Inflammatory macrophage treated with lipopolysaccharide for 1 hour (primary cell): ENCODE measurements around the gene NUDT9.
"Not testable (repeated sequence)": the region's sequence is repeated elsewhere in the genome, so short reads cannot be mapped to it uniquely, and the experiment has no call there.

Experiments
- DNase-seq, 2 donors: peaks; one replicate each; pipeline ENCODE4 v3.0.0-alpha.2; 2020 to 2022

NUDT9 gene, protein sequence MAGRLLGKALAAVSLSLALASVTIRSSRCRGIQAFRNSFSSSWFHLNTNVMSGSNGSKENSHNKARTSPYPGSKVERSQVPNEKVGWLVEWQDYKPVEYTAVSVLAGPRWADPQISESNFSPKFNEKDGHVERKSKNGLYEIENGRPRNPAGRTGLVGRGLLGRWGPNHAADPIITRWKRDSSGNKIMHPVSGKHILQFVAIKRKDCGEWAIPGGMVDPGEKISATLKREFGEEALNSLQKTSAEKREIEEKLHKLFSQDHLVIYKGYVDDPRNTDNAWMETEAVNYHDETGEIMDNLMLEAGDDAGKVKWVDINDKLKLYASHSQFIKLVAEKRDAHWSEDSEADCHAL

GRCh38 chr4:87422104-87423052 is at the start of gene NUDT9:
Gene NUDT9 (plus strand): TSS chr4:87422573. CDS start chr4:87422906, 333 bp downstream.
- DNase-seq, result peak; percentile 91 to 94

- DNase-seq, result peak; percentile 33 to 75
These were observed 46.6 kb upstream of the NUDT9 start for GRCh38 chr4:87375719-87376291.

- no peak for DNase-seq
These were observed 44.6 kb upstream of the NUDT9 start for GRCh38 chr4:87377816-87378215.

DNA sequence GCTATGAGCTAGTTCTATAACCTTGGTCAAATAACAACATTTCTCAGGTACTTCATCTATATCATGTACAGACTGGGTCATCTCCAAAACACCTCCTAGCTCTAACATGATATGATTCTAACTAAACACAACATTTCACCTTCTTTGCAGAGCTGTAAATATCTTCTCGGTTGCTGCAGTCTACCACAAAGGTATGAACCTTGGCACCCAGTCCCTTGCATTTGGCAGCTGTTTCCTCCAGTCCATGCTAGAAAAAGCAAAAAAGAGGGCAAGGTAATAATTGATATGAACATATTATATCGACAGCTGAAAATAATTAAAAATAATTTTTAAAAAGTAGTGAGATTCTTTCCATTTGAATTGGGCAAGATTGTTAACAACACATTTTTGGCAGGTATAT is 40.3 kb upstream of the NUDT9 start:
- DNase-seq, result no peak

DNA sequence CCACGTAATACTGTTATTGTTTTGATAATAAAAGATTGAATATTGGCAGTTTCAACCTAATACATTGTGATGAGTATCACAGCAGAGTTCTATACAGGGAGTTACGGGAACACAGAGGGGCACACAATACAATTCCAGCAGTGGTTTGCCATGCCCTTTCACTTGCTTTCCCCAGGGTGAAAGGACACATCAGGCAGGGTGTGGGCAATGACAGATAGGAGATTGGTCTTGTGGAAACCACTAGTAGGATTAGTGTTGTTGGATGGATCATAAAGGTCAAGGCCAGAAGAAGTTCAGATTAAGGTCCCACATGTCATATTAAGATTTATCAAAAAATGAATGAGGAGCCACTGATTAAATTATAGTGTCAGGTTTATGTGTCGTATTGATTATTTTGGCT is 39.4 kb upstream of the NUDT9 start:
- DNase-seq, result no peak

- not testable (repeated sequence) for DNase-seq
These were observed 37.8 kb upstream of the NUDT9 start for GRCh38 chr4:87384466-87385132.

- no peak for DNase-seq
These were observed 35.1 kb upstream of the NUDT9 start for GRCh38 chr4:87387237-87387636.

GRCh38 chr4:87388901-87389300 is 33.5 kb upstream of the NUDT9 start:
- DNase-seq, result peak; percentile 45 to 67

GRCh38 chr4:87390055-87390454 is 32.3 kb upstream of the NUDT9 start:
- DNase-seq, result not testable (repeated sequence)

- DNase-seq, result no peak
These were observed 31.9 kb upstream of the NUDT9 start for GRCh38 chr4:87390551-87390890.

- peak; percentile 94 to 95 for DNase-seq
These were observed 31.3 kb upstream of the NUDT9 start, which contains the start of gene HSD17B11 for GRCh38 chr4:87390891-87391575. Gene HSD17B11 (minus strand): TSS chr4:87391188. CDS start chr4:87391070, 118 bp downstream.

GRCh38 chr4:87391576-87392054 is 30.8 kb upstream of the NUDT9 start:
- no peak for DNase-seq

DNA sequence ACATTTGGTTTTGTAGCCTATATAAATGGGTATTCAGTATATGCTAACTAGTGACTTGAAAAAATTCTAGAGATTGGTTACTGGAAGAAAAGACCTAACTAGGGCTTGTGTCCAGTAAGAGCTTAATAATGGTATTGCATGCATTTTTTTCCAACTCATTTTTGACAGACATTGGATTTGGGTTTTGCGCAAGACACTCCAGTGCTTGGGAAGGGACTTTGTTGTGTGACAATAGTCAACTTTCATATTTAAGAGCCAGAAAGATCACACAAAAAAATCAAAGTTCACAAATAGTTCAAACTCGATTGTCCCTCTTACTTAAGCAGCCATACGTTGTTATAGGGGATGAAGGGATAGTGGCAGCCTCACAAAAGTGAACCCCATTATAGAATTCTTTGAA is 30.2 kb upstream of the NUDT9 start:
- DNase-seq, result no peak

- not testable (repeated sequence) for DNase-seq
These were observed 27.3 kb upstream of the NUDT9 start for GRCh38 chr4:87395073-87395472.

DNA sequence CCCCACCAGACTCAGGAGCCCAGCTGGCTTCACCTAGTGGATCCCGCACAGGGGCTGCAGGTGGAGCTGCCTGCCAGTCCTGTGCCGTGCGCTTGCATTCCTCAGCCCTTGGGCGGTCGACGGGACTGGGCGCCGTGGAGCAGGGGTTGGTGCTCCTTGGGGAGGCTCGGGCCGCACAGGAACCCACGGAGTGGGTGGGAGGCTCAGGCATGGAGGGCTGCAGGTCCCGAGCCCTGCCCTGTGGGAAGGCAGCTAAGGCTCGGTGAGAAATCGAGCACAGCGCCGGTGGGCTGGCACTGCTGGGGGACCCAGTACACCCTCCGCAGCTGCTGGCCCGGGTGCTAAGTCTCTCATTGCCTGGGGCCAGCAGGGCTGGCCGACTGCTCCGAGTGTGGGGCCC is 26.5 kb upstream of the NUDT9 start:
- DNase-seq, result not testable (repeated sequence)

DNA sequence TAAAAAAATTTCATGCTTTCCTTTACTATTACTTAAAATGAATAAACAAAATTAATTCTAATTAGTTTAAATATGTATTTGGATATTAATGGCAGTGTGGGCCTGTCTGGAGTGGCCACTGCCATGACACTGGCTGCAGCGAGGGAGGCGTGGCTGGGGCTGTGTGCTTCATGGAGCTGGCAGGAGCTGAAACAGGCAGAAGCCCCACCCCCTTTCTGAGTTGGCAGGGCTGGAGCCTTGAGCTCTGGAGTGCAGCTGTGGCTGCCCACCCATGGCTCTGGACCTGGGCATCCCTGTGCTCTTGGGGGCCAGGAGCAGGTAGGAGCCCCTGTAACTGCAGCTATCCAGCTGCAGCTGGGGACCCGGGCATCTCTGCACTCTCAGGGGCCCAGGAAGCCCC is 23.2 kb upstream of the NUDT9 start:
- no peak for DNase-seq

DNA sequence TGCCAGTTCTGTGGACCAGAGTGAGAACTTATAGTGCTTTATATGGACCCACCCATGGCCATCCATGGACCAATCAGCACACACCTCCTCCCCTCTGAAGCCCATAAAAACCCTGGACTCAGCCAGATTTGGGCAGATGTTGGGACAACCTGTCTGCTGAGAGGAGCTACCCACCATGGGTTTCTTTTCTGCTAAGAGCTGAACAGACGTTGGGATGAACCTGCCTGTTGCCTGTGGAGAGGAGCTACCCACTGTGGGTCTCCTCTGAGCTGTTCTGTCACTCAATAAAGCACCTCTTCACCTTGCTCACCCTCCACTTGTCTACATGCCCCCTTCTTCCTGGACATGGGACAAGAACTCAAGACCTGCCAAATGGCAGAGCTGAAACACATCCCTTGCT is 22.4 kb upstream of the NUDT9 start:
- DNase-seq, result no peak

- not testable (repeated sequence) for DNase-seq
These were observed 18.6 kb upstream of the NUDT9 start for GRCh38 chr4:87403732-87404131.

DNA sequence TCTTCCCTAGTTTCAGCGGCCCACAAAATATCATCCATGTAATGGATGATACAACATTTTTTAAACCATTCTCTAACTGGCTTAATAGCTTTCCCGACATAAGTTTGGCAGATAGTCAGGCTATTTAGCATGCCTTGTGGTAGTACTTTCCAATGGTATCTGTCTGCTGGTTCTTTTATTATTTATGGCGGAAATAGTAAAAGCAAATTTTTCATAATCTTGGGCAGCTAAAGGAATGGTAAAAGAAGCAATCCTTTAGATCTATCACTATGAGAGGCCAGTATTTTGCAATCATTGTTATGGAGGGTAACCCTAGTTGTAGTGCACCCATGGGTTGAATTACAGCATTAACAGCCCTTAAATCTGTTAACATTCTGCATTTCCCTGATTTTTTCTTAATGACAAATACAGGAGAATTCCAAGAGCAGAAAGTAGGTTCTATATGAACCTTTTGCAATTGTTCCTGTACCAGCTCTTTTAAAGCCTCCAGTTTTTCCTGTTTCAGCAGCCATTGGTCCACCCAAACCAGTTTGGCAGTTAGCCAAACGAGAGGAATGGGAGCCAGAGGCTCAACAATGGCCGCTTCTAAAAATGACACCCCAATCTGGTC is 17.1 kb upstream of the NUDT9 start:
- DNase-seq, result no peak

GRCh38 chr4:87406462-87406861 is 15.9 kb upstream of the NUDT9 start:
- no peak for DNase-seq

- not testable (repeated sequence) for DNase-seq
These were observed 15.5 kb upstream of the NUDT9 start for GRCh38 chr4:87406902-87407301.
